HAP-1 (cell line): ENCODE measurements around the gene C1QL2.

ENCODE experiments used
- DNase-seq, 2 experiments: peaks; one replicate each; pipeline ENCODE4 v3.0.0-alpha.2; 2016 to 2020; ENCODE audit warnings: low spot score in 2 of 2
- H3K27me3 ChIP-seq: fragments of 250-450 bp; sonication (Bioruptor Pico); 2 replicates; pipeline ENCODE4 v1.5.1; 2020; ENCODE audit warnings: low read depth, mild to moderate bottlenecking, moderate library complexity
- H3K36me3 ChIP-seq: fragments of 250-450 bp; sonication (Bioruptor Pico); replicated peaks from 2 replicates; pipeline ENCODE4 v1.5.1; 2020; ENCODE audit warnings: mild to moderate bottlenecking
- H3K4me1 ChIP-seq: fragments of 250-450 bp; sonication (Bioruptor Pico); 2 replicates; pipeline ENCODE4 v1.5.1; 2020; ENCODE audit warnings: mild to moderate bottlenecking
- H3K4me3 ChIP-seq: fragments of 250-450 bp; sonication (Bioruptor Pico); 2 replicates; pipeline ENCODE4 v1.5.1; 2020; ENCODE audit warnings: mild to moderate bottlenecking, moderate library complexity
- H3K9me3 ChIP-seq: fragments of 250-450 bp; sonication (Bioruptor Pico); 2 replicates; pipeline ENCODE4 v1.5.1; 2020; ENCODE audit warnings: mild to moderate bottlenecking, moderate library complexity
- in situ Hi-C: fragments of 300-500 bp; cut with MboI; formaldehyde crosslinking; loops from 3 replicates; pipeline ENCODE4 v1.14.3; 2020; ENCODE audit warnings: low sequenced_read_pairs, inconsistent platforms, mixed read lengths

Gene C1QL2

GRCh38 chr2:119195001-119195400 lies 36.5 kb upstream of the C1QL2 start:
- no peak for DNase-seq
- H3K4me3 ChIP-seq = no peak overlapping the region
- H3K36me3 ChIP-seq = no peaks in the 10 kb centered on the region
- H3K9me3 ChIP-seq = no peaks in the 10 kb centered on the region
- H3K4me1 ChIP-seq = no peaks in the 10 kb centered on the region
- peaks cover 8% of the 10 kb centered on the region; the same call in 1 of the 2 replicates for H3K27me3 ChIP-seq
- in situ Hi-C loops = no loop called here

GRCh38 chr2:119192893-119193292 lies 34.3 kb upstream of the C1QL2 start:
- Histone ChIP-seq H3K36me3 (no peaks in the 10 kb centered on the region), H3K27me3 (peaks cover 9% of the 10 kb centered on the region; the same call in 1 of the 2 replicates), H3K9me3 (no peaks in the 10 kb centered on the region), H3K4me1 (no peaks in the 10 kb centered on the region), H3K4me3 (no peak overlapping the region)
- in situ Hi-C loops = no loop called here
- DNase-seq = no peak

GRCh38 chr2:119190321-119191111 lies 32.0 kb upstream of the C1QL2 start:
- H3K36me3 ChIP-seq = no peaks in the 10 kb centered on the region
- H3K9me3 ChIP-seq = no peaks in the 10 kb centered on the region
- no peak overlapping the region for H3K4me3 ChIP-seq
- in situ Hi-C loops = no loop called here
- peaks cover 9% of the 10 kb centered on the region; the same call in 1 of the 2 replicates for H3K27me3 ChIP-seq
- H3K4me1 ChIP-seq = no peaks in the 10 kb centered on the region
- no peak for DNase-seq

- no peaks in the 10 kb centered on the region for H3K9me3 ChIP-seq
- no peaks in the 10 kb centered on the region for H3K4me1 ChIP-seq
- DNase-seq = no peak
- in situ Hi-C loops = no loop called here
- no peak overlapping the region for H3K4me3 ChIP-seq
- no peaks in the 10 kb centered on the region for H3K36me3 ChIP-seq
- H3K27me3 ChIP-seq = peaks cover 6% of the 10 kb centered on the region; the same call in 1 of the 2 replicates
These were observed 26.0 kb upstream of the C1QL2 start for GRCh38 chr2:119184512-119184911.

GRCh38 chr2:119181791-119182445 lies 23.4 kb upstream of the C1QL2 start:
- H3K4me3 ChIP-seq = no peak overlapping the region
- no peaks in the 10 kb centered on the region for H3K36me3 ChIP-seq
- H3K4me1 ChIP-seq = no peaks in the 10 kb centered on the region
- no peak for DNase-seq
- no peaks in the 10 kb centered on the region for H3K9me3 ChIP-seq
- in situ Hi-C loops = no loop called here
- H3K27me3 ChIP-seq = 0 out of 2 replicates have a peak, but pooled peaks cover 3% of the 10 kb centered on the region

GRCh38 chr2:119181391-119181790 lies 22.8 kb upstream of the C1QL2 start:
- DNase-seq = no peak
- H3K4me3 ChIP-seq = no peak overlapping the region
- H3K27me3 ChIP-seq = 0 out of 2 replicates have a peak, but pooled peaks cover 3% of the 10 kb centered on the region
- H3K36me3 ChIP-seq = no peaks in the 10 kb centered on the region
- in situ Hi-C loops = no loop called here
- no peaks in the 10 kb centered on the region for H3K9me3 ChIP-seq
- H3K4me1 ChIP-seq = no peaks in the 10 kb centered on the region

DNA sequence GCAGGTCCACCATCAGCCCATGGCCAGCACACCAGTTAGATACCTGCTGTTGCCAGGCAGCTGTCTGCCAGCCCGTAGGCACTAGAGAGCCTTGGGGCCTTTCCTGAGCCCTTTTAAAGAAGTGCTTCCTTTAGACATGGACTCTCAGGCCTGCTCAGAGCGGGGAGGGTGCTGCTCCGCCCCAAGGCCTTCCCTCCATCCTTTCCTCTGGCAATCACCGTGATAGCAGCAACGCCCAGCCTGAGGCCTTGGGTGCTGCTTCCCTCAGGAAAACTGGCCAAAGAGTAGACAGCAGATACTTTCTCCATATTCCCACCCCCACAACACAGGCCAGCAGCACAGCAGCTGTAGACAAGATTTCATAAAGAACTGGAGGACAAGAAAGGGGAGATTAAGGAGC lies 22.3 kb upstream of the C1QL2 start:
- DNase-seq = no peak
- Histone ChIP-seq H3K4me3 (no peak overlapping the region), H3K4me1 (no peaks in the 10 kb centered on the region), H3K9me3 (no peaks in the 10 kb centered on the region), H3K36me3 (no peaks in the 10 kb centered on the region), H3K27me3 (0 out of 2 replicates have a peak, but pooled peaks cover 2% of the 10 kb centered on the region)
- in situ Hi-C loops = no loop called here

- Histone ChIP-seq H3K4me1 (no peaks in the 10 kb centered on the region), H3K4me3 (no peak overlapping the region), H3K9me3 (no peaks in the 10 kb centered on the region), H3K36me3 (no peaks in the 10 kb centered on the region), H3K27me3 (no peaks in the 10 kb centered on the region)
- in situ Hi-C loops = no loop called here
- no peak for DNase-seq
These were observed 21.4 kb upstream of the C1QL2 start for GRCh38 chr2:119179991-119180390.

- H3K27me3 ChIP-seq = no peaks in the 10 kb centered on the region
- H3K9me3 ChIP-seq = no peaks in the 10 kb centered on the region
- H3K4me3 ChIP-seq = no peak overlapping the region
- no peak for DNase-seq
- no peaks in the 10 kb centered on the region for H3K4me1 ChIP-seq
- in situ Hi-C loops = no loop called here
- no peaks in the 10 kb centered on the region for H3K36me3 ChIP-seq
These were observed 20.7 kb upstream of the C1QL2 start for GRCh38 chr2:119179202-119179601.

GRCh38 chr2:119178776-119179175 lies 20.2 kb upstream of the C1QL2 start:
- no peak for DNase-seq
- H3K4me1 ChIP-seq = no peaks in the 10 kb centered on the region
- in situ Hi-C loops = no loop called here
- no peaks in the 10 kb centered on the region for H3K9me3 ChIP-seq
- H3K4me3 ChIP-seq = no peak overlapping the region
- no peaks in the 10 kb centered on the region for H3K36me3 ChIP-seq
- H3K27me3 ChIP-seq = no peaks in the 10 kb centered on the region

DNA sequence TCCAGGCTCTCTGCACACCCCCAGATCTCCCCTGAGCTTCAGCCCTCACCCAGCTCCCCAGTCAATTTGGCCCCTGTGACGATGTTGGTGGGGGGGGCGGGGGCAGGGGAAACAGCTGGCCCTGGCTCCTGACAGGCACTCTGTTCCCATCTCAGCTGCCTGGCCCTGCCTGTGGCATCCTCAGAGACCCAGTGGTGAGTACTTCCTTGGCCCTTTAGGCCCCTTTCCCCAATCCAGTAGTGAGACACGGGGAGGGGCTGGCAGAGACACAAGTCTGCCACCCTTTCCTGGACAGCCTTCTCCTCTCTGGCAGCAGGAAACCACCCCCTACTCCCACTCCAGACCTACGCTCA lies 19.3 kb upstream of the C1QL2 start:
- H3K4me1 ChIP-seq = no peaks in the 10 kb centered on the region

DNA sequence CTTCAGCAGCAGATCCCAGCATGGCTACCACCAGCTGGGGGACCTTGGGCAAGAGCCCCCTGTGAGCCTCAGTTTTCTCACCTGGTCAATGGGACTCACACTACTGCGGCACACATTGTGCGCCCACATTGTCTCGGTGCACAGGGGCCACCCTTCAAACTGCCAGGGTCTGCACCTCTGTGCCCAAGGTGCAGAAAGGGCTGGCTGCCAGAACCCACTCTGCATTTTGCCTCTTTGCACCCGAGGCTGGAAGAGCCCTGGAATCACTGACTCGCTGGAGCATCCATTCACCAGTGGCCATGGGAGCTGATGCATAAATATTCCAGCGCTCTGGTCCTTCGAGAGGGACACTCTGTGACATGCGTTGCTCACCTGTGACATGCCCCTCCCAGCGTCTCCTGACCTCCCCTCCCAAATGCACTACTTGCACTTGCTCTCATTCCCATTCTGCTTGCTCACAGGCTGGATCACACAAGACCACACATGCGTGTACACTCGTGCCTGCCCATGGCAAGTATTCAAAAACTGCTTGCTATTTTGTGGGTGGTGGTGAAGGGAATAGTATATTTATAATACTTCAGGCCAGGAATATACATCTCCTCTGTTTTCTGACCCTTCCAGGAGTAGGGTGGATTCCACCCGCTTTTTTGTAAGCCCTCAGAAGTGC lies 18.8 kb upstream of the C1QL2 start:
- Histone ChIP-seq H3K9me3 (no peaks in the 10 kb centered on the region), H3K4me3 (no peak overlapping the region), H3K27me3 (no peaks in the 10 kb centered on the region), H3K36me3 (no peaks in the 10 kb centered on the region), H3K4me1 (no peaks in the 10 kb centered on the region)
- in situ Hi-C loops = no loop called here
- DNase-seq = no peak

More for the DNA sequence above, 19.3 kb upstream of the C1QL2 start:
- no peak for DNase-seq
- in situ Hi-C loops = no loop called here
- no peaks in the 10 kb centered on the region for H3K27me3 ChIP-seq
- H3K36me3 ChIP-seq = no peaks in the 10 kb centered on the region
- no peaks in the 10 kb centered on the region for H3K9me3 ChIP-seq
- no peak overlapping the region for H3K4me3 ChIP-seq

GRCh38 chr2:119175517-119175916 lies 17.0 kb upstream of the C1QL2 start:
- Histone ChIP-seq H3K36me3 (no peaks in the 10 kb centered on the region), H3K9me3 (no peaks in the 10 kb centered on the region), H3K27me3 (no peaks in the 10 kb centered on the region), H3K4me3 (no peak overlapping the region), H3K4me1 (no peaks in the 10 kb centered on the region)
- in situ Hi-C loops = no loop called here
- DNase-seq = no peak

DNA sequence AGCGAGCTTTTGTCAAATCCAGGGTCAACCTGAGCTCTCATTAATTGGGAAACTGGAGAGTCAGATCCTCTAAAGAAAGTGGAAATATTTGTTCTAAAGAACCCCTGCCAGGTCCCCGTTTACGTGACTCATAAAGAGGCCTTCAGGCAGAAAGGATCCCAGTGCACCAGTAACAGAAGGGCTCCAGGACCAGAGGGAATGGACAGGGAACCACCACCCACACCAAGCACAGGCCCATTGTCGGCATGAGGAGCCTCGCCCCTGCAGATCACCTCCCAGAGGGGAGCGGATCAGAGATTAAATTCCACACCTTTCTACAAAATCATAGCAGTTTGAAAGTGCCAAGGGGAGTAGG lies 16.4 kb upstream of the C1QL2 start:
- H3K27me3 ChIP-seq = no peaks in the 10 kb centered on the region
- DNase-seq = no peak
- H3K4me3 ChIP-seq = no peak overlapping the region
- in situ Hi-C loops = no loop called here
- no peaks in the 10 kb centered on the region for H3K36me3 ChIP-seq
- no peaks in the 10 kb centered on the region for H3K9me3 ChIP-seq
- no peaks in the 10 kb centered on the region for H3K4me1 ChIP-seq
